Astrocyte (in vitro differentiated cells and primary cell): ENCODE data around the gene ZNF334.

Experiments
- EZH2 ChIP-seq: IDR thresholded peaks from 2 replicates; pipeline ENCODE4 v1.6.1; 2012; ENCODE audit warnings: mild to moderate bottlenecking, low read length, inconsistent platforms; ENCODE audit not compliant: insufficient read depth
- TF ChIP-seq, protein P1 (sequence below): IDR thresholded peaks from 2 replicates; pipeline ENCODE4 v1.5.1; 2011; ENCODE audit warnings: low read depth, mild to moderate bottlenecking, inconsistent platforms, low read length, moderate library complexity; ENCODE audit not compliant: insufficient read depth

DNA sequence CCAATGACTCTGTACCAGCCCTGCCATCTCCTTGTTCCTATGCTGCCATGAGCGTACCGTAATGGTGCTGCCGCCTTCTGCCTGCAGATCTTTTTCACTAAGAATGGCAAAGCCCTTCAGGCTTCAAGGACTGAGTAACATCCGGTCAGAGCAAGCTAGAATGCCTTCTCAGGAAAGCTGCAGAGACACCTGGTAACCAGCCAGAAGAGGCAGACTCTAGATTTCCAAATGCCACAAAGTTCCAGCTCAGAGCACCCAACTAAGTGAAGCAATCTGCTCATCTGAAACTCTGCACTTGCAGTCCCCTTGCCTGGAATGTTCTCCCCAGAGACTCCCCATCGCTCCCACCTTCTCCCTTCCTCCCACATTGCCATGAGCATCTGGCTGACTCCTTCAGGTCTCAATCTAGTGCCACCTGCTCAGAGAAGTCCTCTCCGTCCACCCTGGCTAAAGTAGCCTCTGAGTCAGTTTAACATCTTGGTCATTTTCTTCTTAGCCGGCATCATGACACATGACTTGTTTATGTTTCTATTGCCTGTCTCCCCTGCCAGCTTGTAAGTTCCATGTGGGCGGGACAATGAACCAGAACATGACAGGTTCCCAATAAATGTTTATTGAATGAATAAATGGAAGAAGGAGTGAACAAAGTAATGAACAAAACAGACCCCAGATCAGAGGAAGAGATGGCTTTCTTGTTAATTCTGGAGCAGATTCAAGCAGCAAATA, 44.0 kb upstream of the ZNF334 start:
- TF ChIP-seq, protein P1, sequence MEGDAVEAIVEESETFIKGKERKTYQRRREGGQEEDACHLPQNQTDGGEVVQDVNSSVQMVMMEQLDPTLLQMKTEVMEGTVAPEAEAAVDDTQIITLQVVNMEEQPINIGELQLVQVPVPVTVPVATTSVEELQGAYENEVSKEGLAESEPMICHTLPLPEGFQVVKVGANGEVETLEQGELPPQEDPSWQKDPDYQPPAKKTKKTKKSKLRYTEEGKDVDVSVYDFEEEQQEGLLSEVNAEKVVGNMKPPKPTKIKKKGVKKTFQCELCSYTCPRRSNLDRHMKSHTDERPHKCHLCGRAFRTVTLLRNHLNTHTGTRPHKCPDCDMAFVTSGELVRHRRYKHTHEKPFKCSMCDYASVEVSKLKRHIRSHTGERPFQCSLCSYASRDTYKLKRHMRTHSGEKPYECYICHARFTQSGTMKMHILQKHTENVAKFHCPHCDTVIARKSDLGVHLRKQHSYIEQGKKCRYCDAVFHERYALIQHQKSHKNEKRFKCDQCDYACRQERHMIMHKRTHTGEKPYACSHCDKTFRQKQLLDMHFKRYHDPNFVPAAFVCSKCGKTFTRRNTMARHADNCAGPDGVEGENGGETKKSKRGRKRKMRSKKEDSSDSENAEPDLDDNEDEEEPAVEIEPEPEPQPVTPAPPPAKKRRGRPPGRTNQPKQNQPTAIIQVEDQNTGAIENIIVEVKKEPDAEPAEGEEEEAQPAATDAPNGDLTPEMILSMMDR, result no peak
- TF ChIP-seq EZH2, result no peak
